A673 (cell line): ENCODE data around the gene CLASP1. TPM values are rescaled to one million over a fixed set of nuclear protein-coding genes. Genes with fewer than 3 reads are reported as not detected.

Experiments
- BruUV-seq: library from RNA; stranded (reverse); fragments of 400-500 nt; replicated peaks from 2 replicates; lab custom pipeline; 2021; lab: Mats Ljungman, UMichigan
- CTCF ChIA-PET: fragments of 300-600 bp; sonication (Branson Sonifier 250); formaldehyde crosslinking; loops from one replicate; lab custom pipeline; 2022; ENCODE audit warnings: antibody characterized with exemption; lab: Charles Lee
- POLR2A ChIA-PET: fragments of 300-600 bp; sonication (Branson Sonifier 250); formaldehyde crosslinking; loops from one replicate; lab custom pipeline; 2022; ENCODE audit warnings: antibody characterized with exemption; ENCODE audit not compliant: low non-redundant PET; lab: Charles Lee
- DNase-seq: peaks from one replicate; pipeline ENCODE4 v3.0.0-alpha.2; 2015; ENCODE audit warnings: low spot score
- H3K27ac ChIP-seq: fragments of 200-600 bp; sonication (generic); 2 replicates; pipeline ENCODE4 v1.5.1; 2016; ENCODE audit warnings: mixed run types, low read depth, mild to moderate bottlenecking, mixed read lengths, antibody characterized with exemption, low read length; ENCODE audit not compliant: poor library complexity, severe bottlenecking
- H3K27me3 ChIP-seq: fragments of 200-600 bp; sonication (generic); replicated peaks from 2 replicates; pipeline ENCODE4 v1.6.1; 2017; ENCODE audit warnings: mixed run types, low read depth, mild to moderate bottlenecking, mixed read lengths, antibody characterized with exemption, low read length; ENCODE audit not compliant: insufficient read depth, poor library complexity
- H3K36me3 ChIP-seq: fragments of 200-600 bp; sonication (generic); 2 replicates; pipeline ENCODE4 v1.6.1; 2016; ENCODE audit warnings: mixed run types, mild to moderate bottlenecking, mixed read lengths, antibody characterized with exemption, low read length; ENCODE audit not compliant: insufficient read depth, poor library complexity, severe bottlenecking
- H3K4me1 ChIP-seq: fragments of 200-600 bp; sonication (generic); 2 replicates; pipeline ENCODE4 v1.6.1; 2017; ENCODE audit warnings: mixed run types, mild to moderate bottlenecking, mixed read lengths, antibody characterized with exemption, low read length; ENCODE audit not compliant: insufficient read depth, poor library complexity, severe bottlenecking
- H3K4me3 ChIP-seq: fragments of 200-600 bp; sonication (generic); 2 replicates; pipeline ENCODE4 v1.5.1; 2016; ENCODE audit warnings: low read depth, mixed run types, mild to moderate bottlenecking, mixed read lengths, low read length; ENCODE audit not compliant: poor library complexity, severe bottlenecking
- H3K9me3 ChIP-seq: fragments of 200-600 bp; sonication (generic); 2 replicates; pipeline ENCODE4 v1.6.1; 2016; ENCODE audit warnings: mixed run types, low read depth, mild to moderate bottlenecking, mixed read lengths, antibody characterized with exemption, low read length; ENCODE audit not compliant: poor library complexity, severe bottlenecking
- EZH2 ChIP-seq: fragments of 200-600 bp; sonication (generic); IDR thresholded peaks from 2 replicates; pipeline ENCODE4 v1.6.1; 2017; ENCODE audit warnings: borderline replicate concordance, low read depth, mild to moderate bottlenecking, mixed read lengths, antibody characterized with exemption, low read length; ENCODE audit not compliant: poor library complexity, severe bottlenecking
- intact Hi-C: fragments of 100-400 bp; cut with micrococcal nuclease; formaldehyde crosslinking; loops from one replicate; pipeline ENCODE4 v1.10.0; 2022; ENCODE audit not compliant: unreplicated experiment
- total RNA-seq: library from RNA; stranded (reverse); gene quantifications from 2 replicates; pipeline ENCODE4 v1.2.3, GENCODE V29; 2021
- TF ChIP-seq, protein P1 (sequence below): fragments of 300-800, 200-600 bp; sonication (generic); conservative IDR thresholded peaks from 2 replicates; pipeline ENCODE4 v1.5.1; 2017; ENCODE audit warnings: low read depth, mild to moderate bottlenecking, antibody characterized with exemption, low read length, moderate library complexity, mixed read lengths

The CLASP1 gene
- total RNA-seq, 1 experiment from 2014 or later: 69.1 TPM

GRCh38 chr2:121372082-121372481 lies 277.2 kb downstream of the CLASP1 start:
- TF ChIP-seq EZH2: no peak
- TF ChIP-seq, protein P1, sequence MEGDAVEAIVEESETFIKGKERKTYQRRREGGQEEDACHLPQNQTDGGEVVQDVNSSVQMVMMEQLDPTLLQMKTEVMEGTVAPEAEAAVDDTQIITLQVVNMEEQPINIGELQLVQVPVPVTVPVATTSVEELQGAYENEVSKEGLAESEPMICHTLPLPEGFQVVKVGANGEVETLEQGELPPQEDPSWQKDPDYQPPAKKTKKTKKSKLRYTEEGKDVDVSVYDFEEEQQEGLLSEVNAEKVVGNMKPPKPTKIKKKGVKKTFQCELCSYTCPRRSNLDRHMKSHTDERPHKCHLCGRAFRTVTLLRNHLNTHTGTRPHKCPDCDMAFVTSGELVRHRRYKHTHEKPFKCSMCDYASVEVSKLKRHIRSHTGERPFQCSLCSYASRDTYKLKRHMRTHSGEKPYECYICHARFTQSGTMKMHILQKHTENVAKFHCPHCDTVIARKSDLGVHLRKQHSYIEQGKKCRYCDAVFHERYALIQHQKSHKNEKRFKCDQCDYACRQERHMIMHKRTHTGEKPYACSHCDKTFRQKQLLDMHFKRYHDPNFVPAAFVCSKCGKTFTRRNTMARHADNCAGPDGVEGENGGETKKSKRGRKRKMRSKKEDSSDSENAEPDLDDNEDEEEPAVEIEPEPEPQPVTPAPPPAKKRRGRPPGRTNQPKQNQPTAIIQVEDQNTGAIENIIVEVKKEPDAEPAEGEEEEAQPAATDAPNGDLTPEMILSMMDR: no peak
- POLR2A ChIA-PET: no interaction called here
- Histone ChIP-seq H3K4me1 (no peaks in the 10 kb centered on the region), H3K4me3 (no peak overlapping the region), H3K36me3 (peaks cover 16% of the 10 kb centered on the region), H3K27ac (no peak overlapping the region), H3K27me3 (no peaks in the 10 kb centered on the region), H3K9me3 (no peaks in the 10 kb centered on the region)
- no peak for DNase-seq
- BruUV-seq: no TSS peak
- intact Hi-C loops: no loop called here
- CTCF ChIA-PET: no interaction called here

GRCh38 chr2:121368836-121369235 lies 280.4 kb downstream of the CLASP1 start:
- H3K27me3 ChIP-seq: no peaks in the 10 kb centered on the region
- TF ChIP-seq, protein P1: no peak
- no peak for TF ChIP-seq EZH2
- no TSS peak for BruUV-seq
- intact Hi-C loops: no loop called here
- H3K4me1 ChIP-seq: no peaks in the 10 kb centered on the region
- H3K4me3 ChIP-seq: no peak overlapping the region
- POLR2A ChIA-PET: no interaction called here
- no peak for DNase-seq
- no peak overlapping the region for H3K27ac ChIP-seq
- CTCF ChIA-PET: no interaction called here
- no peaks in the 10 kb centered on the region for H3K9me3 ChIP-seq
- H3K36me3 ChIP-seq: peaks cover 19% of the 10 kb centered on the region

GRCh38 chr2:121368155-121368554 lies 281.1 kb downstream of the CLASP1 start:
- TF ChIP-seq, protein P1: no peak
- no peak for TF ChIP-seq EZH2
- CTCF ChIA-PET: no interaction called here
- Histone ChIP-seq H3K36me3 (peaks cover 19% of the 10 kb centered on the region), H3K4me3 (no peak overlapping the region), H3K9me3 (no peaks in the 10 kb centered on the region), H3K27me3 (no peaks in the 10 kb centered on the region), H3K4me1 (no peaks in the 10 kb centered on the region), H3K27ac (no peak overlapping the region)
- intact Hi-C loops: no loop called here
- BruUV-seq: no TSS peak
- POLR2A ChIA-PET: no interaction called here
- no peak for DNase-seq
